Measurements from ENCODE around the gene SYT15.
"Not testable (repeated sequence)": the region's sequence is repeated elsewhere in the genome, so short reads cannot be mapped to it uniquely, and the experiment has no call there.

- TF ChIP-seq CTCF, EP300 (IDR thresholded peaks at IDR 0.05): not testable (repeated sequence)
Measured at GRCh38 chr10:46572765-46573164, 6.2 kb upstream of the SYT15 start.

Measured in tibial nerve (tissue), 4 donors.